K562 (cell line): ENCODE data around the gene SMIM12. TPM values are rescaled to one million over a fixed set of nuclear protein-coding genes. Genes with fewer than 3 reads are reported as not detected.

ENCODE experiments used
- BDP1 ChIP-seq: IDR thresholded peaks from 3 replicates; pipeline ENCODE4 v1.6.1; 2011; ENCODE audit not compliant: insufficient read length, insufficient read depth
- CBX3 ChIP-seq, 2 experiments: IDR thresholded peaks; 1 replicate in 1 of 2; 2 replicates in 1 of 2; pipeline ENCODE4 v1.6.1; 2012; ENCODE audit warnings: inconsistent platforms in 2 of 2, low read length in 2 of 2, borderline replicate concordance in 1 of 2, control low read depth in 1 of 2
- EP400 ChIP-seq: fragments of 450-650 bp; IDR thresholded peaks from 2 replicates; pipeline ENCODE4 v1.6.1; 2017; ENCODE audit warnings: antibody characterized with exemption, mild to moderate bottlenecking, moderate library complexity
- FUS ChIP-seq: fragments of 200-400 bp; formaldehyde crosslinking; optimal IDR thresholded peaks from 2 replicates; pipeline ENCODE3; 2017; ENCODE audit warnings: low read depth, low read length
- HDAC2 ChIP-seq: fragments of 450-650 bp; IDR thresholded peaks from 2 replicates; pipeline ENCODE4 v1.6.1; 2016; ENCODE audit warnings: mild to moderate bottlenecking
- HLTF ChIP-seq: fragments of 450-650 bp; IDR thresholded peaks from 2 replicates; pipeline ENCODE4 v1.6.1; 2016
- HOXB6 ChIP-seq: fragments of 250-450 bp; sonication (Bioruptor Pico); IDR thresholded peaks from 2 replicates; pipeline ENCODE4 v1.5.1; 2022; ENCODE audit warnings: mild to moderate bottlenecking, borderline replicate concordance
- KLF16 ChIP-seq: IDR thresholded peaks from 2 replicates; pipeline ENCODE4 v1.6.1; 2016; ENCODE audit warnings: antibody characterized with exemption
- MECOM ChIP-seq: fragments of 250-450 bp; sonication (Bioruptor Pico); IDR thresholded peaks from 2 replicates; pipeline ENCODE4 v1.8.0; 2022; ENCODE audit warnings: inconsistent platforms
- NCOA2 ChIP-seq, 2 experiments: fragments of 450-650 bp; IDR thresholded peaks; 2 replicates each; pipeline ENCODE4 v1.6.1; 2018; ENCODE audit warnings: mild to moderate bottlenecking in 2 of 2, moderate library complexity in 1 of 2; ENCODE audit not compliant: partially characterized antibody in 2 of 2
- POLR2A ChIP-seq: fragments of 450-650 bp; conservative IDR thresholded peaks from 2 replicates; pipeline ENCODE4 v1.6.1; 2016
- SAFB ChIP-seq: fragments of 200-400 bp; formaldehyde crosslinking; IDR thresholded peaks from 2 replicates; pipeline ENCODE4 v1.6.1; 2017; ENCODE audit warnings: low read depth, low read length, borderline replicate concordance
- TAF15 ChIP-seq: fragments of 200-400 bp; formaldehyde crosslinking; IDR thresholded peaks from 2 replicates; pipeline ENCODE4 v1.6.1; 2017; ENCODE audit warnings: mild to moderate bottlenecking, low read depth, low read length, moderate library complexity
- XRCC5 ChIP-seq: fragments of 200-400 bp; formaldehyde crosslinking; IDR thresholded peaks from 2 replicates; pipeline ENCODE4 v1.6.1; 2017; ENCODE audit warnings: low read depth, mild to moderate bottlenecking, low read length
- YBX1 ChIP-seq: fragments of 450-650 bp; IDR thresholded peaks from 2 replicates; pipeline ENCODE4 v1.7.1; 2016; ENCODE audit warnings: mild to moderate bottlenecking
- ZBTB7A ChIP-seq: IDR thresholded peaks from 2 replicates; pipeline ENCODE4 v1.6.1; 2011; ENCODE audit warnings: low read depth, mild to moderate bottlenecking, low read length, moderate library complexity, borderline replicate concordance; ENCODE audit not compliant: control insufficient read depth
- ZFP1 ChIP-seq: fragments of 450-650 bp; formaldehyde crosslinking; IDR thresholded peaks from 2 replicates; pipeline ENCODE4 v1.4.0; 2020; ENCODE audit warnings: mild to moderate bottlenecking, mixed read lengths
- ZNF696 ChIP-seq: fragments of 250-450 bp; sonication (Bioruptor Pico); conservative IDR thresholded peaks from 2 replicates; pipeline ENCODE4 v1.4.0; 2020; ENCODE audit warnings: mild to moderate bottlenecking, moderate library complexity
- ZSCAN32 ChIP-seq: fragments of 450-650 bp; formaldehyde crosslinking; IDR thresholded peaks from 2 replicates; pipeline ENCODE4 v1.4.0; 2020; ENCODE audit warnings: mild to moderate bottlenecking, moderate library complexity
- polyA plus RNA-seq, 8 experiments: library from polyadenylated mRNA; depleted of rRNA in 4 of 8; stranded (reverse) in 5 of 8; unstranded in 3 of 8; fragments of >200 nt; fragmentation: Nextera tagmentation in 2 of 8; fragmentation: Illumina TruSeq in 1 of 8; extraction: Ambion mirVana in 2 of 8; extraction: Trizol in 1 of 8; gene quantifications; 2 replicates each; pipeline versions ENCODE4 v1.2.1 to v1.2.3, GENCODE V29; 2011 to 2014; ENCODE audit warnings: inconsistent platforms in 1 of 8, missing spikeins in 1 of 8
- total RNA-seq, 7 experiments: library from RNA; depleted of rRNA in 6 of 7; stranded (reverse); fragments of >200 nt in 6 of 7; fragmentation: Illumina TruSeq in 2 of 7; extraction: Trizol in 2 of 7; gene quantifications; 2 replicates each; pipeline versions ENCODE4 v1.2.1 to v1.2.3, GENCODE V29; 2011 to 2021; ENCODE audit warnings: low replicate concordance in 1 of 7
- TF ChIP-seq, protein P1 (sequence below): fragments of 450-650 bp; IDR thresholded peaks from 2 replicates; pipeline ENCODE4 v1.6.1; 2018; ENCODE audit not compliant: partially characterized antibody
- TF ChIP-seq, protein P2 (sequence below): fragments of 250-450 bp; sonication (Bioruptor Pico); IDR thresholded peaks from 2 replicates; pipeline ENCODE4 v1.8.0; 2021; ENCODE audit warnings: mild to moderate bottlenecking, moderate library complexity
- TF ChIP-seq, protein P3 (sequence below): sonication (generic); formaldehyde crosslinking; IDR thresholded peaks from 2 replicates; pipeline ENCODE4 v1.8.1; 2022; ENCODE audit warnings: missing genetic modification reagents

The SMIM12 gene
- total and polyA plus RNA-seq, 9 of the 15 experiments (the other 6 are each of a cell fraction or from before 2014, with no cell fraction given): 51.7 to 112 (median 63.9) TPM

DNA sequence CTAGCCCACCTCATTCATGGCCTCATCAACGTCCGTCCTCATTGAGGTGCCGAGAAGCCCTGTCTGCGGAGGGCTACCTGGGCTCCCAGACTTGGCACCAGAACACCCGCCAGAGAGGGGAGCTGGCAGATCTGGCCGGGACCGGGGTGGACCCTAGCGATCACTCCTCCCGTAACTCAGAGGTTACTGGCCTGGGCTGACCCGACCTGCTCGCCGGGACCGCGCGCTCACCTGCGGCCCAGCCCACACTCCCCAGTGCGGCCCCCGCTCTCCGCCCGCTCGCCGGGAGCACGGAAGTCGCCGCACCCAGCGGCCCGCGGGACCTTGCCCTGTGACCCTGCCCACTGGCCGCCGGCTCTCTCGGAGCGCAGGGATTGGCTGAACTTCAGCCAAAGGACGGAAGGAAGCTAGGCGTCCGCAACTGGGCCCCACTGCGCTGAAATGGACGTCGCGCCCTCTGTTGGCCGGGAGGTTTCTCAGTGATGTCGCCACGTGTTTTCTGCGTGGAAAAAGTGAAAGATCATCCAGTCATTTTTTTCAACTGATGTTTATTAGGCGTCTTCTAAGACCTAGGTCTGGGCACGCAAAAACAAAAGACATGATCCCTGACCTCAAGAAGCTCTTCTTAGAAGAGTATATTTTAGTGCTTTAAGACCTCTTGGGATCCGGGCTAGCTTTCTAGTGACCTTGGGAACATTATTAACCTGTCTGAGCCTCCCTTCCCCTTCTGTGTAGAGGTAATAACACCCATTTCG is at the start of gene SMIM12 (continued):
- no peak for TF ChIP-seq ZFP1 (CRISPR knock-in tag)
- no peak for TF ChIP-seq HLTF
- TF ChIP-seq TAF15: no peak
- 0 out of 2 replicates have a peak, but pooled peaks have one; percentile 64 for TF ChIP-seq HOXB6
- no peak for TF ChIP-seq NCOA2 (IDR thresholded peaks at IDR 0.05; ENCODE audit: partially characterized antibody in 2 of 2)
- peak; percentile 65; the same call in 1 of the 2 replicates for TF ChIP-seq KLF16
- peak; percentile 98 for TF ChIP-seq EP400
- peak in 1 of 2 experiments; percentile 98; a peak in 2 of 3 replicates for TF ChIP-seq CBX3 (IDR thresholded peaks at IDR 0.05; ENCODE audit: borderline replicate concordance in 1 of 2, low read length in 2 of 2)
- TF ChIP-seq YBX1: no peak
- peak; percentile 80; the same call in 1 of the 2 replicates for TF ChIP-seq HDAC2
- TF ChIP-seq, protein P1, sequence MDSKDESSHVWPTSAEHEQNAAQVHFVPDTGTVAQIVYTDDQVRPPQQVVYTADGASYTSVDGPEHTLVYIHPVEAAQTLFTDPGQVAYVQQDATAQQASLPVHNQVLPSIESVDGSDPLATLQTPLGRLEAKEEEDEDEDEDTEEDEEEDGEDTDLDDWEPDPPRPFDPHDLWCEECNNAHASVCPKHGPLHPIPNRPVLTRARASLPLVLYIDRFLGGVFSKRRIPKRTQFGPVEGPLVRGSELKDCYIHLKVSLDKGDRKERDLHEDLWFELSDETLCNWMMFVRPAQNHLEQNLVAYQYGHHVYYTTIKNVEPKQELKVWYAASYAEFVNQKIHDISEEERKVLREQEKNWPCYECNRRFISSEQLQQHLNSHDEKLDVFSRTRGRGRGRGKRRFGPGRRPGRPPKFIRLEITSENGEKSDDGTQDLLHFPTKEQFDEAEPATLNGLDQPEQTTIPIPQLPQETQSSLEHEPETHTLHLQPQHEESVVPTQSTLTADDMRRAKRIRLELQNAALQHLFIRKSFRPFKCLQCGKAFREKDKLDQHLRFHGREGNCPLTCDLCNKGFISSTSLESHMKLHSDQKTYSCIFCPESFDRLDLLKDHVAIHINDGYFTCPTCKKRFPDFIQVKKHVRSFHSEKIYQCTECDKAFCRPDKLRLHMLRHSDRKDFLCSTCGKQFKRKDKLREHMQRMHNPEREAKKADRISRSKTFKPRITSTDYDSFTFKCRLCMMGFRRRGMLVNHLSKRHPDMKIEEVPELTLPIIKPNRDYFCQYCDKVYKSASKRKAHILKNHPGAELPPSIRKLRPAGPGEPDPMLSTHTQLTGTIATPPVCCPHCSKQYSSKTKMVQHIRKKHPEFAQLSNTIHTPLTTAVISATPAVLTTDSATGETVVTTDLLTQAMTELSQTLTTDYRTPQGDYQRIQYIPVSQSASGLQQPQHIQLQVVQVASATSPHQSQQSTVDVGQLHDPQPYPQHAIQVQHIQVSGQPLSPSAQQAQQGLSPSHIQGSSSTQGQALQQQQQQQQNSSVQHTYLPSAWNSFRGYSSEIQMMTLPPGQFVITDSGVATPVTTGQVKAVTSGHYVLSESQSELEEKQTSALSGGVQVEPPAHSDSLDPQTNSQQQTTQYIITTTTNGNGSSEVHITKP: peak; percentile 7
- peak; percentile 96 for TF ChIP-seq XRCC5
- TF ChIP-seq ZNF696 (CRISPR knock-in tag): no peak
- no peak for TF ChIP-seq FUS
- no peak for TF ChIP-seq BDP1
- TF ChIP-seq SAFB: peak; percentile 88
- TF ChIP-seq, protein P2, sequence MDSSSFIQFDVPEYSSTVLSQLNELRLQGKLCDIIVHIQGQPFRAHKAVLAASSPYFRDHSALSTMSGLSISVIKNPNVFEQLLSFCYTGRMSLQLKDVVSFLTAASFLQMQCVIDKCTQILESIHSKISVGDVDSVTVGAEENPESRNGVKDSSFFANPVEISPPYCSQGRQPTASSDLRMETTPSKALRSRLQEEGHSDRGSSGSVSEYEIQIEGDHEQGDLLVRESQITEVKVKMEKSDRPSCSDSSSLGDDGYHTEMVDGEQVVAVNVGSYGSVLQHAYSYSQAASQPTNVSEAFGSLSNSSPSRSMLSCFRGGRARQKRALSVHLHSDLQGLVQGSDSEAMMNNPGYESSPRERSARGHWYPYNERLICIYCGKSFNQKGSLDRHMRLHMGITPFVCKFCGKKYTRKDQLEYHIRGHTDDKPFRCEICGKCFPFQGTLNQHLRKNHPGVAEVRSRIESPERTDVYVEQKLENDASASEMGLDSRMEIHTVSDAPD (CRISPR knock-in tag): no peak
- peak; percentile 98 for TF ChIP-seq POLR2A
- no peak for TF ChIP-seq MECOM (CRISPR knock-in tag)
- peak; percentile 59; the same call in 1 of the 2 replicates for TF ChIP-seq ZBTB7A
- TF ChIP-seq ZSCAN32 (CRISPR knock-in tag): no peak
- TF ChIP-seq, protein P3, sequence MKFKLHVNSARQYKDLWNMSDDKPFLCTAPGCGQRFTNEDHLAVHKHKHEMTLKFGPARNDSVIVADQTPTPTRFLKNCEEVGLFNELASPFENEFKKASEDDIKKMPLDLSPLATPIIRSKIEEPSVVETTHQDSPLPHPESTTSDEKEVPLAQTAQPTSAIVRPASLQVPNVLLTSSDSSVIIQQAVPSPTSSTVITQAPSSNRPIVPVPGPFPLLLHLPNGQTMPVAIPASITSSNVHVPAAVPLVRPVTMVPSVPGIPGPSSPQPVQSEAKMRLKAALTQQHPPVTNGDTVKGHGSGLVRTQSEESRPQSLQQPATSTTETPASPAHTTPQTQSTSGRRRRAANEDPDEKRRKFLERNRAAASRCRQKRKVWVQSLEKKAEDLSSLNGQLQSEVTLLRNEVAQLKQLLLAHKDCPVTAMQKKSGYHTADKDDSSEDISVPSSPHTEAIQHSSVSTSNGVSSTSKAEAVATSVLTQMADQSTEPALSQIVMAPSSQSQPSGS (CRISPR knock-in tag): peak; percentile 67; the same call in 1 of the 2 replicates
